CD4-positive, alpha-beta T cell (primary cell): ENCODE data around the gene BANP. TPM values are rescaled to one million over a fixed set of nuclear protein-coding genes. Genes with fewer than 3 reads are reported as not detected.
"Not testable (repeated sequence)": the region's sequence is repeated elsewhere in the genome, so short reads cannot be mapped to it uniquely, and the experiment has no call there.

ENCODE experiments used
- ATAC-seq: fragments of 200-7000 bp; cut with Tn5 transposase; one replicate; pipeline ENCODE4 v1.10.0; 2022; ENCODE audit warnings: mild to moderate bottlenecking; ENCODE audit not compliant: poor library complexity
- CTCF ChIA-PET: fragments of 350-600 bp; sonication (Branson Sonifier 250); formaldehyde crosslinking; loops from one replicate; lab custom pipeline; 2021; ENCODE audit warnings: antibody characterized with exemption, inconsistent platforms; lab: Charles Lee
- POLR2A ChIA-PET: fragments of 350-600 bp; sonication (Branson Sonifier 250); formaldehyde crosslinking; loops from one replicate; lab custom pipeline; 2021; ENCODE audit warnings: antibody characterized with exemption, inconsistent platforms; lab: Charles Lee
- DNase-seq, 14 experiments: peaks; one replicate each; pipeline ENCODE4 v3.0.0-alpha.2; 2013 to 2020; ENCODE audit warnings: mixed read lengths in 2 of 14
- H3K27ac ChIP-seq, 2 donors: one replicate each; pipeline versions ENCODE4 v1.5.1 to v1.7.0; 2013; ENCODE audit warnings: low read length in 2 of 2, low read depth in 1 of 2, mild to moderate bottlenecking in 1 of 2
- H3K27me3 ChIP-seq, 2 experiments: 1 replicate in 1 of 2; 2 replicates in 1 of 2; pipeline versions ENCODE4 v1.6.1 to v1.7.0; 2013; ENCODE audit warnings: low read length in 2 of 2, control low read depth in 1 of 2, mild to moderate bottlenecking in 1 of 2, moderate library complexity in 1 of 2; ENCODE audit not compliant: insufficient read depth in 2 of 2, control insufficient read depth in 1 of 2
- H3K36me3 ChIP-seq: one replicate; pipeline ENCODE4 v1.6.1; 2013; ENCODE audit warnings: low read length, control low read depth; ENCODE audit not compliant: insufficient read depth
- H3K4me1 ChIP-seq: one replicate; pipeline ENCODE4 v1.6.1; 2013; ENCODE audit warnings: low read length, control low read depth; ENCODE audit not compliant: insufficient read depth
- H3K4me3 ChIP-seq: one replicate; pipeline ENCODE4 v1.5.1; 2013; ENCODE audit warnings: mild to moderate bottlenecking, low read length, moderate library complexity
- H3K9me3 ChIP-seq, 2 experiments: 1 replicate in 1 of 2; 2 replicates in 1 of 2; pipeline versions ENCODE4 v1.6.1 to v1.7.0; 2013; ENCODE audit warnings: low read length in 2 of 2, mild to moderate bottlenecking in 2 of 2, control low read depth in 1 of 2, moderate library complexity in 1 of 2; ENCODE audit not compliant: control insufficient read depth in 1 of 2, insufficient read depth in 1 of 2
- H3K27ac Mint-ChIP-seq: one replicate; pipeline ENCODE4 v1.8.0; 2020; ENCODE audit warnings: mixed read lengths
- H3K27me3 Mint-ChIP-seq: one replicate; pipeline ENCODE4 v1.8.0; 2021; ENCODE audit warnings: mixed read lengths
- H3K36me3 Mint-ChIP-seq: one replicate; pipeline ENCODE4 v1.8.0; 2021; ENCODE audit warnings: low read depth, mixed read lengths
- H3K4me1 Mint-ChIP-seq: one replicate; pipeline ENCODE4 v1.8.0; 2021; ENCODE audit warnings: low read depth, mixed read lengths
- H3K4me3 Mint-ChIP-seq: one replicate; pipeline ENCODE4 v1.8.0; 2020; ENCODE audit warnings: mild to moderate bottlenecking, mixed read lengths
- H3K9me3 Mint-ChIP-seq: one replicate; pipeline ENCODE4 v1.8.0; 2020; ENCODE audit warnings: mixed read lengths
- intact Hi-C, 2 experiments: fragments of 100-400 bp; cut with DNase I in 1 of 2; cut with micrococcal nuclease in 1 of 2; formaldehyde crosslinking; loops; one replicate each; pipeline versions ENCODE4 v1.15.1 to v1.9.0; 2023 to 2025; cut with DNase I, micrococcal nuclease
- total RNA-seq, 174 experiments: library from RNA in 2 of 174; stranded (reverse) in 2 of 174; gene quantifications; one replicate each; pipeline ENCODE4 v1.2.3 and lab custom pipeline; 2021 to 2026
- TF ChIP-seq, protein P1 (sequence below): fragments of 200-600 bp; IDR thresholded peaks from one replicate; pipeline ENCODE4 v1.8.0; 2022; ENCODE audit warnings: antibody characterized with exemption, mild to moderate bottlenecking

The BANP gene
- total RNA-seq, 2 experiments from 2014 or later = 57.5 to 58.6 TPM

DNA sequence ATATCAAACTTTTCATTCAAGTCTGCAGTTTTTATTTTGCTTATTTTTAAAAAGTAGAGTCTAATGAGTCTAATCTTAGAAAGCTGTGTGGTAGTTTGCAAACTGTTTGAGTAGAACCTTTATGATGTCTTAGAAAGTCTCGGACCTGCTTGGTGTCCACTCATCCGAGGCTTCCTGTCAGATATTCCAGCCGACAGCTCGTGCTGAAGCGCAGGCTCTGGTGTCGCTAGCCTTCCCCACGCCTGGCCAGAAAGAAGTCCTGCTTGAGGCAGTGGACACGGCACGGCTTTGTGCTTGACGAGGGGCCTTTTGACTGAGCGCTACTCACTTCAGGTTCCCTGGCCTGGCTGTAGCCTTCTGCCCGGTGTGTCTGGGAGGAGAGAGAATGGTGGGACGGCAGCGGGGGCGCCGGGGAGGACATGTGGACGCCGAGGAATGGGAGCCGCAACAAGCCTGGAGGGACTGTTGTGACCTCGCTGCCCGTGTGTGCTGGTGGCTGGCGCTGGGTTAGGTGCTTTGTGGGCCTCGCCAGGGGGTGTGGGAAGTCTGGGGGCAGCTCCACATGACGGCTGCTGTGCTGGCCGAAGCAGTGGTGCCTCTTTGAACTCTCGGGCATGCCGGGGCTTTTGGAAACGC is 33.5 kb downstream of the BANP start:
- Histone ChIP-seq H3K4me3 (no peak overlapping the region), H3K27me3 (no peaks in the 10 kb centered on the region), H3K36me3 (peaks cover 29% of the 10 kb centered on the region), H3K27ac (no peak overlapping the region), H3K9me3 (no peaks in the 10 kb centered on the region), H3K4me1 (peaks cover 4% of the 10 kb centered on the region)
- CTCF ChIA-PET = no interaction called here
- intact Hi-C loops = no loop called here
- ATAC-seq (no peak), DNase-seq (no peak)
- POLR2A ChIA-PET = no interaction called here
- no peaks in the 10 kb centered on the region for H3K27me3 Mint-ChIP-seq
- H3K27ac Mint-ChIP-seq = no peak overlapping the region
- no peaks in the 10 kb centered on the region for H3K9me3 Mint-ChIP-seq
- H3K4me1 Mint-ChIP-seq = peaks cover 21% of the 10 kb centered on the region
- H3K36me3 Mint-ChIP-seq = peaks cover 78% of the 10 kb centered on the region
- TF ChIP-seq, protein P1, sequence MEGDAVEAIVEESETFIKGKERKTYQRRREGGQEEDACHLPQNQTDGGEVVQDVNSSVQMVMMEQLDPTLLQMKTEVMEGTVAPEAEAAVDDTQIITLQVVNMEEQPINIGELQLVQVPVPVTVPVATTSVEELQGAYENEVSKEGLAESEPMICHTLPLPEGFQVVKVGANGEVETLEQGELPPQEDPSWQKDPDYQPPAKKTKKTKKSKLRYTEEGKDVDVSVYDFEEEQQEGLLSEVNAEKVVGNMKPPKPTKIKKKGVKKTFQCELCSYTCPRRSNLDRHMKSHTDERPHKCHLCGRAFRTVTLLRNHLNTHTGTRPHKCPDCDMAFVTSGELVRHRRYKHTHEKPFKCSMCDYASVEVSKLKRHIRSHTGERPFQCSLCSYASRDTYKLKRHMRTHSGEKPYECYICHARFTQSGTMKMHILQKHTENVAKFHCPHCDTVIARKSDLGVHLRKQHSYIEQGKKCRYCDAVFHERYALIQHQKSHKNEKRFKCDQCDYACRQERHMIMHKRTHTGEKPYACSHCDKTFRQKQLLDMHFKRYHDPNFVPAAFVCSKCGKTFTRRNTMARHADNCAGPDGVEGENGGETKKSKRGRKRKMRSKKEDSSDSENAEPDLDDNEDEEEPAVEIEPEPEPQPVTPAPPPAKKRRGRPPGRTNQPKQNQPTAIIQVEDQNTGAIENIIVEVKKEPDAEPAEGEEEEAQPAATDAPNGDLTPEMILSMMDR = no peak
- no peak overlapping the region for H3K4me3 Mint-ChIP-seq

DNA sequence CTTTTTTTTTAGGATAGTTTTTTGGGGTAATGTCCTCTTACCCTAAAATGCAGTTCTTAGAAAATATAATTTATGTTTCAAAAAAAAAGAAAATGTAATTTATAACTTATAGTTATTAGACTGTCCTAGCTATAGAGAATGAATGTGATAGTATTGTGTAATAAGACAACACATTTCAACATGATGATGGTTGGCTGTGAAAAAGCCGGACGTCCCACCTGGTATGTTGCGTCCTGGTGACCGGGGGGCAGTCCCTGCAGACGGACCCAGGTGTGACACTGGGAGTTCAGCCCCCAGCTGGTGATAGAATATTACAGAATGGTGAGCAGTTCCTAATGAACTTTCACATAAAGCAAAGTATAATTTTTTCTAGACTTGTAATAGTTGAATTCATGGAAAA is 34.3 kb downstream of the BANP start:
- H3K27me3 Mint-ChIP-seq, H3K9me3 Mint-ChIP-seq, intact Hi-C loops, H3K27me3 ChIP-seq, ATAC-seq, H3K4me3 ChIP-seq, POLR2A ChIA-PET, H3K4me3 Mint-ChIP-seq, H3K4me1 ChIP-seq, DNase-seq, CTCF ChIA-PET, H3K27ac ChIP-seq, H3K9me3 ChIP-seq, H3K27ac Mint-ChIP-seq: not testable (repeated sequence)
- Mint-ChIP-seq H3K36me3 (peaks cover 75% of the 10 kb centered on the region), H3K4me1 (peaks cover 14% of the 10 kb centered on the region)
- peaks cover 29% of the 10 kb centered on the region for H3K36me3 ChIP-seq

DNA sequence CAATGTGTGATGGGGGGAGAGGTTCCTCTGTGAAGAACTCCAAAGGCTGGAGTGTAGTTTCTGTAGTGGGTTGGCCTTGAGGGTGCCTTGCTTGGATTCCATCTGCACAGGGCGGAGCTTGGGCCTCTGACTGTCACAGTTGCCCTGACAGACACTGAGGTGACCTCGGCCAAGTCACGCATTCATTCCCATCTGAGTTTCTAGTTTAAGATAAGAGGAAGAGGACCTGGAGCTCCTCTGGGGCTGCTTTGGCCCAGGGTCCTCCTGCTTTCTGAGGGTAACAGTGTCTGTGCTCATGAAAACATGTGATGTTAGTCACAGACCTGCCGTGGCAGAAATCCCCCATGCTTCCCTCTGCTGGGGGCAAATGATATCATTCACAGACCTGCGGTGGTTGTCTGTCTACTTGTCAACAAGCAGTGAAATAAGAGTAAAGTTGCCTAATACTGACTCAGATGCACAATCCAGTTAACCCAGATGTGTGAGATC is 35.2 kb downstream of the BANP start:
- H3K27ac Mint-ChIP-seq, H3K27me3 Mint-ChIP-seq, POLR2A ChIA-PET: not testable (repeated sequence)

DNA sequence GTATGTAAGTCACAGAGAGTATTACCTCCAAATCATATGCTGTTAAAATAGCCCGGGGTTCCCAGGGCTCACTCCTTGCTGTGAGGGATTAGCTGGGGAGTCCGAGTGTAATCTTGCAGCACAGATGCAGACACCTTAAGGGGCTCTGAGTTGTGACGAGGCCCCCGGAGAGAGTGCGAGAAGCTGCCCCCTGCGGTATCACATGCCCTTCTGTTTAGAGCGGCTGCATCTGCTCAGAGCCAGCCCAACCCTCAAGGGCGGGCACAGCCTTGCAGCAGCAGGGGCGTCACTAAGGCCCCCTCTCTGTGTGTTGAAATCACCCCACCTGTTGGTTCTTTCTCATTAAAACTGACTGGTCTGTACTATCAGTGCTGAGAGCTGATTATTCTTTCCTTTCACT is 37.4 kb downstream of the BANP start:
- H3K36me3 ChIP-seq = peaks cover 20% of the 10 kb centered on the region
- H3K27ac ChIP-seq, CTCF ChIA-PET, H3K4me1 Mint-ChIP-seq, H3K27me3 Mint-ChIP-seq, H3K27me3 ChIP-seq, DNase-seq, H3K4me1 ChIP-seq, H3K4me3 Mint-ChIP-seq, H3K9me3 Mint-ChIP-seq, H3K9me3 ChIP-seq, ATAC-seq, POLR2A ChIA-PET, H3K27ac Mint-ChIP-seq, intact Hi-C loops, H3K4me3 ChIP-seq: not testable (repeated sequence)
- H3K36me3 Mint-ChIP-seq = peaks cover 57% of the 10 kb centered on the region

More for the DNA sequence above, 35.2 kb downstream of the BANP start:
- H3K4me1 ChIP-seq, H3K9me3 ChIP-seq, CTCF ChIA-PET, H3K4me1 Mint-ChIP-seq, intact Hi-C loops, H3K4me3 Mint-ChIP-seq, H3K27ac ChIP-seq, H3K9me3 Mint-ChIP-seq, H3K4me3 ChIP-seq, H3K27me3 ChIP-seq: not testable (repeated sequence)
- ATAC-seq (peak; percentile 56), DNase-seq (peak in 4 of 14 experiments; percentile 31 to 62 (median 41))
- H3K36me3 Mint-ChIP-seq = peaks cover 76% of the 10 kb centered on the region
- peaks cover 25% of the 10 kb centered on the region for H3K36me3 ChIP-seq

DNA sequence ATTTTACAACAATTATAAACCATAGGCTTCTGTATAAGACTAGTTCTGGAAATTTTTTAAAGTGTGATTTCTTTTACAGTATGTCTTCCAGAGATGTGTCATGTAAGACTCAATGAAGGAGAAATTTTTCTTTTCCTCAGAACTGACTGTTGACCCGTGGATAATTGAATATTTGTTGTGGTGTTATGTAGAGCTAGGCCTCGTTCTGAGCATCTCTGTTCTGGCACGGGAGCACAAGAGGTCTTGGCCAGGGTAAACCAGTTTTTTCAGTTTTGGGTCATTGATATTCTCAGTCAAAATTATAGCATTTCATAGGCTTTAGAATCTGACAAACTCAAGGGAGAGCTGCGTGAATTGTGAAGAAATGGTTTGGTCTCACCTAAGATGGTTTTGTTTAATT is 39.0 kb downstream of the BANP start:
- DNase-seq, H3K4me3 Mint-ChIP-seq, H3K27me3 Mint-ChIP-seq, H3K9me3 ChIP-seq, ATAC-seq, H3K27me3 ChIP-seq, H3K27ac ChIP-seq, intact Hi-C loops, H3K4me3 ChIP-seq, POLR2A ChIA-PET, CTCF ChIA-PET, H3K4me1 ChIP-seq, H3K27ac Mint-ChIP-seq, H3K9me3 Mint-ChIP-seq, H3K4me1 Mint-ChIP-seq: not testable (repeated sequence)
- H3K36me3 Mint-ChIP-seq = peaks cover 56% of the 10 kb centered on the region
- H3K36me3 ChIP-seq = peaks cover 23% of the 10 kb centered on the region

DNA sequence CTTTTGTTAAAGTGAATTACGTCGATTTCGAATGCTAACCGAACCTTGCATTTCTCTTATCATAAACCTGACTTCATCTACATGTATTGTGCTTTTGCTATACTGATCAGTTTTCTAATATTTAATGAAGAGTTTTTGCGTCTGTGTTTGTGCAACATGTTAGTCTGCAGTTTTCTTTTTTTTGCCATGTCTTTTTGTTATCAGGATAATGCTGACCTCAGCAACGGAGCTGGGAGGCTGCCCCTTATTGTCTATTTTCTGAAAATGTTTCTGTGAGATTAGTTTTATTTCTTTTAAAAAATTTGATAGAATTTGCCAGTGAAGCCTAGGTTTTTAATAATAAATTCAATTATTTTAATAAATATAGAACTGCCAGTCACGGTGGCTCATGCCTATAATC is 40.9 kb downstream of the BANP start:
- H3K27me3 Mint-ChIP-seq, CTCF ChIA-PET, DNase-seq, H3K4me3 Mint-ChIP-seq, H3K4me3 ChIP-seq, H3K27ac ChIP-seq, H3K27ac Mint-ChIP-seq, H3K9me3 Mint-ChIP-seq, H3K27me3 ChIP-seq, ATAC-seq, POLR2A ChIA-PET, H3K4me1 ChIP-seq, H3K4me1 Mint-ChIP-seq, intact Hi-C loops, H3K9me3 ChIP-seq: not testable (repeated sequence)
- peaks cover 50% of the 10 kb centered on the region for H3K36me3 Mint-ChIP-seq
- peaks cover 27% of the 10 kb centered on the region for H3K36me3 ChIP-seq
